Ovary (tissue), 9 donors: ENCODE measurements around the gene THY1. TPM values are rescaled to one million over a fixed set of nuclear protein-coding genes. Genes with fewer than 3 reads are reported as not detected.

Experiments used
- DNase-seq, 5 donors: peaks; one replicate each; pipeline ENCODE4 v3.0.0-alpha.2; 2019 to 2020
- H3K27ac ChIP-seq, 2 donors: fragments of 200-600 bp; one replicate each; pipeline versions ENCODE4 v1.5.1 to v1.8.0; 2019 to 2022
- H3K27me3 ChIP-seq: fragments of 200-600 bp; one replicate; pipeline ENCODE4 v1.8.0; 2022
- H3K36me3 ChIP-seq: fragments of 200-600 bp; sonication (generic); one replicate; pipeline ENCODE4 v1.5.1; 2019
- H3K4me1 ChIP-seq: one replicate; pipeline ENCODE4 v1.8.1; 2013; ENCODE audit warnings: mild to moderate bottlenecking, moderate library complexity; ENCODE audit not compliant: insufficient read depth
- H3K4me3 ChIP-seq: fragments of 200-600 bp; sonication (generic); one replicate; pipeline ENCODE4 v1.5.1; 2017
- H3K9me3 ChIP-seq, 2 donors: fragments of 200-600 bp in 1 of 2; sonication (generic) in 1 of 2; one replicate each; pipeline versions ENCODE4 v1.5.1 to v1.8.1; 2013 to 2019; ENCODE audit warnings: mild to moderate bottlenecking in 1 of 2, moderate library complexity in 1 of 2
- CTCF ChIP-seq, 3 donors: fragments of 450-650 bp in 2 of 3; fragments of 200-600 bp in 1 of 3; IDR thresholded peaks; one replicate each; pipeline versions ENCODE4 v1.5.1 to v1.8.0; 2016 to 2022; ENCODE audit warnings: antibody characterized with exemption in 3 of 3, mild to moderate bottlenecking in 1 of 3
- EP300 ChIP-seq: sonication (generic); formaldehyde crosslinking; IDR thresholded peaks from one replicate; pipeline ENCODE4 v1.6.1; 2017; ENCODE audit warnings: antibody characterized with exemption
- POLR2A ChIP-seq: fragments of 450-650 bp; IDR thresholded peaks from one replicate; pipeline ENCODE4 v1.6.1; 2017; ENCODE audit warnings: antibody characterized with exemption, mild to moderate bottlenecking, moderate library complexity
- WGBS, 3 donors: extraction: QIAGEN DNeasy Blood & Tissue Kit in 1 of 3; methylation state at CpG; one replicate each; pipeline versions ENCODE4 v1.1.5 to v1.1.7; 2013 to 2017; 5-methylcytosine and 5-hydroxymethylcytosine counted together
- intact Hi-C, 4 donors: fragments of 100-400 bp; cut with DNase I; formaldehyde crosslinking; loops; one replicate each; pipeline versions ENCODE4 v1.11.0 to v1.15.1; 2022 to 2023
- polyA plus RNA-seq, 2 donors: library from polyadenylated mRNA; stranded (reverse); fragments of 200-250 nt in 1 of 2; fragments of 350-450 nt in 1 of 2; fragmentation: Illumina TruSeq in 1 of 2; extraction: RNeasy Lipid Tissue Mini Kit (QIAGEN cat#74804) in 1 of 2; gene quantifications; one replicate each; pipeline ENCODE4 v1.2.3, GENCODE V29; 2013 to 2014
- total RNA-seq, 7 donors: library from RNA; depleted of rRNA in 2 of 7; stranded (reverse); fragments of >200 nt in 2 of 7; fragmentation: NEBNext Ultra II Directional in 3 of 7; extraction: Animal tissue kit (Norgen Biotek cat#: 25700) in 3 of 7; gene quantifications; one replicate each; pipeline versions ENCODE4 v1.1.0 to v1.2.4, GENCODE V29; 2016 to 2023
- donor health status: DM: no; HTN: no; CAD: no; lungs with moderate emphysema.
- donor health status: DM: no; HTN: no; CAD: no.
- donor health status: Bipolar disorder and iron deficiency.
- donor health status: DM: yes; HTN: yes; CAD: no.
- donor health status: DM: no; HTN: no; CAD: no.
- donor health status: DM: yes; HTN: yes; CAD: no.

Gene THY1
- total and polyA plus RNA-seq, 9 donors, result 0.36 to 123 (median 15.0) TPM

- H3K27ac ChIP-seq, result no peak overlapping the region
- H3K36me3 ChIP-seq, result no peaks in the 10 kb centered on the region
- 82 to 88% (median 82%) methylated on average over 15 to 18 of the region's 18 CpGs for WGBS, 3 donors
- intact Hi-C loops, result no loop called here
- no peak for TF ChIP-seq EP300
- no peak for TF ChIP-seq CTCF (IDR thresholded peaks at IDR 0.05)
- TF ChIP-seq POLR2A, result no peak
- peaks cover 5% of the 10 kb centered on the region for H3K4me1 ChIP-seq
- H3K4me3 ChIP-seq, result no peak overlapping the region
- no peaks in the 10 kb centered on the region for H3K9me3 ChIP-seq
- DNase-seq, result no peak
- H3K27me3 ChIP-seq, result no peaks in the 10 kb centered on the region
Measured at GRCh38 chr11:119419834-119420492, 3.0 kb downstream of the THY1 start.

- H3K4me3 ChIP-seq, result no peak overlapping the region
- H3K36me3 ChIP-seq, result no peaks in the 10 kb centered on the region
- 80 to 88% (median 85%) methylated on average over 5 of the region's 5 CpGs for WGBS, 3 donors
- DNase-seq, result no peak
- H3K27ac ChIP-seq, result no peak overlapping the region
- intact Hi-C loops, result no loop called here
- H3K4me1 ChIP-seq, result peaks cover 5% of the 10 kb centered on the region
- no peaks in the 10 kb centered on the region for H3K9me3 ChIP-seq
- H3K27me3 ChIP-seq, result no peaks in the 10 kb centered on the region
- TF ChIP-seq EP300, result no peak
- TF ChIP-seq POLR2A, result no peak
- no peak for TF ChIP-seq CTCF (IDR thresholded peaks at IDR 0.05)
Measured at GRCh38 chr11:119419246-119419645, 3.7 kb downstream of the THY1 start.

GRCh38 chr11:119418759-119419158 lies 4.2 kb downstream of the THY1 start:
- H3K27me3 ChIP-seq, result no peaks in the 10 kb centered on the region
- H3K9me3 ChIP-seq, result no peaks in the 10 kb centered on the region
- no peak overlapping the region for H3K4me3 ChIP-seq
- TF ChIP-seq POLR2A (no peak), EP300 (no peak), CTCF (IDR thresholded peaks at IDR 0.05) (no peak)
- no peak for DNase-seq
- intact Hi-C loops, result no loop called here
- H3K27ac ChIP-seq, result no peak overlapping the region
- 83 to 87% (median 87%) methylated on average over 4 of the region's 4 CpGs for WGBS, 3 donors
- peaks cover 5% of the 10 kb centered on the region for H3K4me1 ChIP-seq
- H3K36me3 ChIP-seq, result no peaks in the 10 kb centered on the region

GRCh38 chr11:119417726-119418540 lies 5.0 kb downstream of the THY1 start:
- Histone ChIP-seq H3K9me3 (no peaks in the 10 kb centered on the region), H3K27ac (no peak overlapping the region), H3K27me3 (no peaks in the 10 kb centered on the region), H3K4me1 (peaks cover 5% of the 10 kb centered on the region), H3K4me3 (no peak overlapping the region), H3K36me3 (no peaks in the 10 kb centered on the region)
- 63 to 72% (median 72%) methylated on average over 19 of the region's 19 CpGs for WGBS, 3 donors
- intact Hi-C loops, result no loop called here
- no peak for TF ChIP-seq POLR2A
- no peak for TF ChIP-seq CTCF (IDR thresholded peaks at IDR 0.05)
- TF ChIP-seq EP300, result no peak
- DNase-seq, result no peak
